HL-60 (cell line): ENCODE measurements around the gene OVCA2.

ENCODE experiments used
- CTCF ChIP-seq: IDR thresholded peaks from one replicate; pipeline ENCODE4 v1.5.1; 2011; ENCODE audit warnings: low read length, control low read depth, inconsistent platforms; ENCODE audit not compliant: insufficient read depth
- GABPA ChIP-seq: IDR thresholded peaks from 2 replicates; pipeline ENCODE4 v1.6.1; 2012; ENCODE audit warnings: low read depth
- POLR2AphosphoS5 ChIP-seq: IDR thresholded peaks from 2 replicates; pipeline ENCODE4 v1.6.1; 2012; ENCODE audit warnings: low read depth
- REST ChIP-seq: IDR thresholded peaks from 2 replicates; pipeline ENCODE4 v1.6.1; 2012; ENCODE audit warnings: low read depth; ENCODE audit not compliant: insufficient replicate concordance

GRCh38 chr17:2087597-2088211, 45.9 kb downstream of the OVCA2 start:
- TF ChIP-seq CTCF (no peak), REST (no peak), GABPA (no peak), POLR2AphosphoS5 (peak; percentile 96)
